ENCODE data around the gene CNOT11. TPM values are rescaled to one million over a fixed set of nuclear protein-coding genes. Genes with fewer than 3 reads are reported as not detected.
A peak's percentile ranks its signal among the peaks of the same experiment; 100 is the strongest.

CNOT11 gene
- total RNA-seq, 6 experiments from 2014 or later: 38.1 to 53.8 (median 43.0) TPM

DNA sequence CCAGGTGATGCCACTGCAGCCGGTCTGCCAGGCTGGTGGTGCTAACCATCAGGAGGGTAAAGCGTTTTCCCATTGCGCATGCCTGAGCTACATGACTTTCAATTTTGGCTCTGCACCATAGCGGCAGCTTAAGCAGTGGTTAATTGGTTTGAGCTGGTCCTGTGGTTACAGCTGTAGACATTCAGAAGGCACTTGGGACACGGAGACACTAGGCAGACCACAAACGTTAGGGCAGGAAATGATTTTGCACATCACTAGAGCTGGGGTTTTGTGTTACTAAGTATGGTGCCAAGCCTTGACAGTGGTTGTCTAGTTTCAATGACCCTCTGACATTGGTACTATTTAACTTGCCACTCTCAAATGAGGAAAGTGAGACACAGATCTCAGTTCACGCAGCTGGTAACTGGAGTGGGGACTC lies 28.9 kb upstream of the CNOT11 start:
- no peak for TF ChIP-seq CTCF (IDR thresholded peaks at IDR 0.05)
- Mint-ChIP-seq H3K27me3 (ENCODE audit: insufficient read depth) (no peaks in the 10 kb centered on the region; the same call in none of the 2 replicates), H3K9me3 (no peaks in the 10 kb centered on the region), H3K4me1 (ENCODE audit: low read depth) (no peaks in the 10 kb centered on the region; the same call in 1 of the 2 replicates), H3K36me3 (ENCODE audit: low read depth) (no peaks in the 10 kb centered on the region), H3K27ac (no peak overlapping the region), H3K4me3 (no peak overlapping the region)
- no peak for DNase-seq

DNA sequence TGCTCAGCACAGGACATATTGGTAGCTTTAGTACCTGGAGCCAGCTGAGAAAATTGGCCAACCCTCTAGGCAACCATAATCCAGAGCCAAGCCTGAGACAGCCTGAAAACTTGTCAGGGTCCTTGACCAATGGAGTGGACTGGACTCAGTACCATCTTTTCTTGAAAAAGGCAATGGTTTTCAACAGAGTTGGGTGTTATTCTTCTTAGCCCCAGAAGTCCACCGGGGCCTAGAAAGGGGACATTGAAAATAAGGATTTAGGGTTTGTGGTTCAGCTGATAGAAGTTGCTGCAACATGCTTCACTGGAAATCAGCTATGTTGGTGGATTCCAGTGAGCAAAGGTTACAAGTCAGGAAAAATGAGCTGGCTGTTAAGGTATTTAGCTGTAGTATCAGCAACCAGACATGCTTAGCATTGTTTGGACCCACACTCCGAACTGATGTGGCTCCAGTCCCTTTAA lies 22.1 kb upstream of the CNOT11 start:
- no peaks in the 10 kb centered on the region; the same call in none of the 2 replicates for H3K27me3 Mint-ChIP-seq (ENCODE audit: insufficient read depth)
- H3K9me3 Mint-ChIP-seq: no peaks in the 10 kb centered on the region
- no peaks in the 10 kb centered on the region for H3K36me3 Mint-ChIP-seq (ENCODE audit: low read depth)
- no peak for TF ChIP-seq CTCF (IDR thresholded peaks at IDR 0.05)
- no peak overlapping the region for H3K4me3 Mint-ChIP-seq
- peaks cover 20% of the 10 kb centered on the region; the same call in 1 of the 2 replicates for H3K4me1 Mint-ChIP-seq (ENCODE audit: low read depth)
- DNase-seq: peak; percentile 17
- no peak overlapping the region for H3K27ac Mint-ChIP-seq

- no peak for TF ChIP-seq CTCF (IDR thresholded peaks at IDR 0.05)
- Mint-ChIP-seq H3K9me3 (no peaks in the 10 kb centered on the region), H3K4me1 (ENCODE audit: low read depth) (peaks cover 20% of the 10 kb centered on the region; the same call in 1 of the 2 replicates), H3K4me3 (no peak overlapping the region), H3K36me3 (ENCODE audit: low read depth) (no peaks in the 10 kb centered on the region), H3K27ac (no peak overlapping the region), H3K27me3 (ENCODE audit: insufficient read depth) (no peaks in the 10 kb centered on the region; the same call in none of the 2 replicates)
- no peak for DNase-seq
Measured at GRCh38 chr2:101231240-101231639, 21.4 kb upstream of the CNOT11 start.

DNA sequence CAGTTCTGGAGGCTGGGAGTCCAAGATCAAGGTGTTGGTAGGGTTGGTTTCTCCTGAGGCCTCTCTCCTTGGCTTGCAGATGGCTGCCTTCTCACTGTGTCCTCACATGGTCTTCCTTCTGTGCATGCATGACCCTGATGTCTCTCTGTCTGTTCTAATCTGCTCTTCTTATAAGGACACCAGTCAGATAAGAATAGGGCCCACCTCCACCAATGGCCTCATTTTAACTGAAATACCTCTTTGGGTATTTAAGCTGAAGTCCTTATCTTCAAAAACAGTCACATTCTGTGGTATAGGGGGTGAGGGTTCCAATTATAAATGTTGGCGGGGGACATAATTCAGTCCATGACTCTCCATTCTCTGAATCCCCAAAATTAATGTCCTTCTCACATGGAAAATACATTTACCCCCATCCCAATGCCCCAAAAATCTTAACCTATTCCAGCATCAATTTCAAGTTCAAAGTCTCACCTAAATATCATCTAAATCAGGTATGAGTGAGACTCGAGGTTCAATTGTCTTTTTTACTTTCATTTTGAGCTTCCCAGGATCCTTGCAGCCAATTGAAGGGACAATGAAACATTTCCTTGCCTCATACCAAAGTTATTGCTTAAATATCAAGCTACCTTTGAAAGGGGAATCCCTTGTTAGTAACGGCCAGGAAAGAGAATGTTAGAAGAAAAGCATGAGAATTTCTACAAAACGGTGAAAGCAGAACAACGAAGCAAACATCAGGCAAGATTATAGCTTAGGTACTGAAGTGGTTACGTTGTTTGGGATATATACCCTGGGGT lies 20.6 kb upstream of the CNOT11 start:
- no peaks in the 10 kb centered on the region; the same call in 1 of the 2 replicates for H3K27me3 Mint-ChIP-seq (ENCODE audit: insufficient read depth)

GRCh38 chr2:101232770-101233169 lies 19.9 kb upstream of the CNOT11 start:
- no peaks in the 10 kb centered on the region for H3K36me3 Mint-ChIP-seq (ENCODE audit: low read depth)
- peaks cover 20% of the 10 kb centered on the region; the same call in 1 of the 2 replicates for H3K4me1 Mint-ChIP-seq (ENCODE audit: low read depth)
- no peaks in the 10 kb centered on the region for H3K9me3 Mint-ChIP-seq
- no peak overlapping the region for H3K27ac Mint-ChIP-seq
- no peaks in the 10 kb centered on the region; the same call in 1 of the 2 replicates for H3K27me3 Mint-ChIP-seq (ENCODE audit: insufficient read depth)
- no peak for DNase-seq
- no peak for TF ChIP-seq CTCF (IDR thresholded peaks at IDR 0.05)
- H3K4me3 Mint-ChIP-seq: no peak overlapping the region; the same call in 1 of the 2 replicates

More for the DNA sequence above, 20.6 kb upstream of the CNOT11 start:
- no peak for DNase-seq
- Mint-ChIP-seq H3K4me1 (ENCODE audit: low read depth) (peaks cover 20% of the 10 kb centered on the region; the same call in 1 of the 2 replicates), H3K27ac (no peak overlapping the region), H3K4me3 (peak overlapping the region; percentile 46), H3K9me3 (no peaks in the 10 kb centered on the region), H3K36me3 (ENCODE audit: low read depth) (no peaks in the 10 kb centered on the region)
- no peak for TF ChIP-seq CTCF (IDR thresholded peaks at IDR 0.05)

Measured in HFFc6 (cell line).